T47D (cell line): ENCODE measurements around the gene NRARP.

Experiments used
- DNase-seq, 2 experiments: peaks; one replicate each; pipeline versions ENCODE4 v3.0.0 to v3.0.0-alpha.2; 2011 to 2012; ENCODE audit warnings: low read depth in 1 of 2, low spot score in 1 of 2
- JUND ChIP-seq: IDR thresholded peaks from 2 replicates; pipeline ENCODE4 v1.6.1; 2012; ENCODE audit warnings: low read depth
- in situ Hi-C: cut with HindIII; loops from 2 replicates; pipeline ENCODE4 v1.10.0; 2016; ENCODE audit warnings: low sequenced_read_pairs, low pct_unique_long_range_greater_than_20kb

NRARP gene

DNA sequence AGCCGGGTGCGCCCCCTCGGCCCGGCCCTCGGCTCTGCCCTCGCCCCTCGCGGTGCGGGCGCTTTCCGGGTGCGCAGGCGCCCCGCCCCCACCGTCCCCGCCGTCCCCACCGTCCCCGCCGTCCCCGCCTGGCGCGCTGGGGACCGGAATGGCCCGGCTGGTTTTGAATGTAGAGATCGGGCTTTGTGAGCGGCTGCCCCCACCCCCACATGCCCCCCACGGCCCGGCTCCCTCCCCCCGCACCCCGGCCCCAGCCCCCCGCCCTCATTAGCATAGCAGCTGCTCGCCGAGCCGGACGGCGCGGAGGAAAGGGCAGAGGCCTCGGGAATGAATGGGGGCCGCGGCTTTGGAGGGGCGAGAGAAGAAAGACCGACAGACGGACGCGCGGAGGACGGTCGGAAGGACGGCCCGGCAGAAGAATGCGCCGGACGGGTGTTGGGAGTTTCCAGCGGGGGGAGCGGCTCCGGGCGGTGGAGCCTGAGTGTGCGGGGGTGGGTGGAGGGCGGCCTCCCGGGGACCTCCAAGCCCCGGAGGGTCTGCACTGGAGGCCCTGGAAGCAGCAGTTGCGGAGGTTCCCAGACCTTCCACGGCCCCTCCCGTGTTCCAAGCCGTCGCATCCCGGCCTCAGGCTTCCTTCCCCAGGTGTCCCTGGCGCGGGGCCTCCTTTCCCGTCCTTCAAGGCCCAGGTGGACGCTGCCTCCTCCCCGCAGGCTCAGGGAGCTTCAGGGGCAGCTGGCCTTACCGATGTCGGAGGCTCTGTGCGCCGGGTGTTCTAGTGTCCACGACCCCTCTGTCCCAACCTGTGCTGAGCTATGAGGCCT, 6.0 kb downstream of the NRARP start:
- in situ Hi-C loops = no loop called here
- TF ChIP-seq JUND = no peak

DNA sequence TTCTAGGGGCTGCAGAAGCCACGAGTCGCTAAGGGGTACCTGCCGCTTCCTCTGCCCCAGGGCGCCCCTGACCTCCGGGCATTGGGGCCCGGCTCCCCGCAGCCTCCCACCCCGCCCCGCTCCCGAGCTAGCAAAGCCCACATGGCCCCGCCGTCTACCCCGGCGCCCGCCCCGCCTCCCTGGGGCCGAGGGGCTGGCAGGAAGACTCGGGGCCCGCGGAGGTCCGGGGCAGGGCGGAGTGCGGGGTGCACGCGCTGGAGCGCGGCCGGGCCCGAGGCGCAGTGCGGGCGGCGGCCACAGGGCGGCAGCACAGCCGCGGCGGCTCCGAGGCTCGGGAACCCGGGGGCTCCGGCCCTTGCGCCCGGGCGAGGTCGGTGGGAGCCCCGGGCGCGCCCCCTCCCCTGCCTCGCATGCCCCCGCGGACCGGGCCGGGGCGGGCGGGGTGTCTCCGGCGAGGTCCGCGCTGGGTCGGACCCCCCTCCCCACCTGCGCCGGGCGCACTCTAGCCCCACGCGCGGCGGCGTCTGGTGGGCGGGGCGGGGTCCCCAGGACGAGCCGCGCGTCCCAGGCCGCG, 6.7 kb downstream of the NRARP start:
- in situ Hi-C loops = no loop called here
- peak; percentile 62 to 97 for DNase-seq
- TF ChIP-seq JUND = no peak

More for the DNA sequence above, 6.0 kb downstream of the NRARP start:
- DNase-seq = no peak

DNA sequence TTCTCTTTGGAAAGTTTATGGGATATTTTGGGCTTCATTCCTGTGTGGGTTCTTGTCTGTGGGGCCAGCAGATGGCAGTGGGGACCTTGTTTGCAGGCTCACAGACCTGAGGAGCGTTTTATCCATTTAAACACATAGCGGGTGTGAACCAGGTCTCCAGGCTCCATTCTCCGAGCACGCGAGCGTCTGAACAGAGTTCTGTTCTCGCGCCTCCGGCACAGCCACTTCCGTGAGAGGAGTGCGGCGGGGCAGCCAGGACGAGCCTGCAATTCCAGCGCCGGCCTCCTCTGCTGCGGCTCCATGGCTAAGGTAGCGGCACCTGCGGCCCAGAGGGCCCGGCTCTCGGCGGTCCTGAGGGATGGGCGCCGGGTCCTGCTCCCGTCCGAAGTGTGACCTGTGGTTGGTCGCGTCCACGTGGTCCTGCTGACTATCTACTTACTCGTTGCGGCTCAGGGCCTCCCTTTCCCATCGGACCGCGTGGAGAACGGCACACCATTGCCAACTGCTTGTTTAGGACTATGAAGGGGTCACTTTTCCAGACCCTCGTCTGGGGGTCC, 7.3 kb downstream of the NRARP start:
- DNase-seq = peak; percentile 72 to 75
- TF ChIP-seq JUND = no peak
- in situ Hi-C loops = no loop called here

DNA sequence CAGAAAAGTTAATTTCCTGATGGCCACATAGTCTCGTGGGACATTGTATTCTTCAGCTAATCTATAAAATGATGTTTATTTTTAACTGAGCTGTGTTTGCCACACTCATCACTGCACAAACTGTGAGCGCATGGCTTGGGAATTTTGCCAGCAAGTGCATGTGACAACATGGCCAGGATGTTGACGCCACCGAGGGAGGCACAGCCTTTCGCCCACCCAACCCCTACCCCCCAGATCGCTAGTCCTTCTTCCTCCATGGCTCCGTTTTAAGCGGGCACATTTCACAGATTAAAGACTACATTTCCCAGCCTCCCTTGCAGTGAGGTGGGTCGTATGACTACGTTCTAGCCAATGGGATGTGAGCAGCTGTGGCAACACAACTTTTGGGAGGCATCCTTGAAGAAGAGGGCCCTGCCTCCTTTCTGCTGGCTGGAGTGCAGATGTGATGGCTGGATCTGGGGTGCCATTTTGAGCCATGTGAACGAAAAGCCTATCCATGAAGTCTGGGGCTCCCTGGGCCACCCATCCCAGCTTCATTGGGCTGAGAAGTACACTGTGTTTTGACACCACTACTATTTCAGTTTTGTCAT, 7.9 kb downstream of the NRARP start:
- no peak for TF ChIP-seq JUND
- DNase-seq = peak; percentile 92 to 98
- in situ Hi-C loops = no loop called here

DNA sequence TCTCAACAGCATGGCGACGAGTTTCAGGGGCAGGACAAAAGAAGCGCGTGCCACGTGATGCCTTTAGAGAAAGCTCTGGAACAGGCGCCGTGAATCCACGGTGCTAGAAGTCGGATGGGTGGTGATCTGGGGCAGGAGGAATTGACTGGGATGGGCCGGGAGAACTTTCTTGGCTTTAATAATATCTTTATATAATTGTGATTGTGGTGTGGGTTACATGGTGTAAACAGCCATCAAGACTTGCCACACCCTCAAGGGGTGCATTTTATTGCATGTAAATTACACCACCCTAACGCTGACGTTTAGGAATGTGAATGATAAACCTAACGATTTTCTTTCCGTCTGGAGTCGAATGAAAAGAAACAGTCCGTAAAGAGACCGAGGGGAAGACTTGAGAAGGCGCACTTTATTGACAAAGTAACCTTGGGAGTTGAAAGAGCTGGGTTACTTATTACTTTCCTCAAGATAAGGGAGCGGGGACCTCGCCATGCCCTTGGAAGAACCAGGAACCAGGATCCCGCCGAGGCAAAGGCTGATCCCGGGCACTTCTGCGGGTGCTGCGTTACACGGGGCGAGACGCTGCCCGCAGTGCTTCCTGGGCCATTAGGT, 8.5 kb downstream of the NRARP start:
- in situ Hi-C loops = no loop called here
- DNase-seq = no peak
- TF ChIP-seq JUND = no peak

DNA sequence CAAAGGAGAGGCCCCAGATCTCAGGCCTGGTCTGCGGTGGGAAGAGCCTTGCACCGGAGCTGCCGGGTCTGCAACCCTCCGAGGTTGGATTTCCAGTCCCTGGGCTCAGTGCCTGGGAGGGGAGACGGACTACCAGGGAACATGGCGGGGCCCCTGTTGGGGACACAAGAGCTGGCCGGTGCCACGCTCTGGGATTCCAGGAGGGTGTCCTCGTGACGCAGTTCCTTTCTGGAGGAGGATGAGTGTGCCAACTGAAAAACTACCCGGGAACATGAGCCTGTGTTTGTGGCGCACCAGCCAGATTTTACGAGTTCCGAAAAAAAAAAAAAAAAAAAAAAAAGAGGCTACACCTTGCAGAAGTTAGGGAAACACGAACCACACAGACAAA, 9.0 kb downstream of the NRARP start:
- in situ Hi-C loops = no loop called here
- TF ChIP-seq JUND = no peak
- DNase-seq = no peak

DNA sequence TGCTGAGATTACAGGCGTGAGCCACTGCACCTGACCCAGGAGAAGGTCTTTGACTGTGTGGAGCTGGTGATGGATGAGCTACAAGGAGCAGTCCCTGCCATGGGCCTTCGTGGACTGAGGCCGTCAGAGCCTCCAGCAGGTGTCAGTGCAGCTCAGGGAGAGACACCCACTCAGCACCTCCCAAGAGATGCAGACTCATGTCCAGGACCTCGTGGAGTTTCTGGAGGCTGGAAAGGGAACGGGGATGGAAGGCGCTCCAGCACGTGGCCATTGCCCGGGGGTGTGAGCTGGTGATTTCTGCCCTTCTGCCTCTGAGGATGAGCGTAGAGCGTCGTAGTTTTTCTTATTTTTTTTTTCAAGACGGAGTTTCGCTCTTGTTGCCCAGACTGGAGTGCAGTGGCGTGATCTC, 15.1 kb downstream of the NRARP start:
- TF ChIP-seq JUND = no peak
- in situ Hi-C loops = no loop called here
- DNase-seq = peak; percentile 93 to 99

DNA sequence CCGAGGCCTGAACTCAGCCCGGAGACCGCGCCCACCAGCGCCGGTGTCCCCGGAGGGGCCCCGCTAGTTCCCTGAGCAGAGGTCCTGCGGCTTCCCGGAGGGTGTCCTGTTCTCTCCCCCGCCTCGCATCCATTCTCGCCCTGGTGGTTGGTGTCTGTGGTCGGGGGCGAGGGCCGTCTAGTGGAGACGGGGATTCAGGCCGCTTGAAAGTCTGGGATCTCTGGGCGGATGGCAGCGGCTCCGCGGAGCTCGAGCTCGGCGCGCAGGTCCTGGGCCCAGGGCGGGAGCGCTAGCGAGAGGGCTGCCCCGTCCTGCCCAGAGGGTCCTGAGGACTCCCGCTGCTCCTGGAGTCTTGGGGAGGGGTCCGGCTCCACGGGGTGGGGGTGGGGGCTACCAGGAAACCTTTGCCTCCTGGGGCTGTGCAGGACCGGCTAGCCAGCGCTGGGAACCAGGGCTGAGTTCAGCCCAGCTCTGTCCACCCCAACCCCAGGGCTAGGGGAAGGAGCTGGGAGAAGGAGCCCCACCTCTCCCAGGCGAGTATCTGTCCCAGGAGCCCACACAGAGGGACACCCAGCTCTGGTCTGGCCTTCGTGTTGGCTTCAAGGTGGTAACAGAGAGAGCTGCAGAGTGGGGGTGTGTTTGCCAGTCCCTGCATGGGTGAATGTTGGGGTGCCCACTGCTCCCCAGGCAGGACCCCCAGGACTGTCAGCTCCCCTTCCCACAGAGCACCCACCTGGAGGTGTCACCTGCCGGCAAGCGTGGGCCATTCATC, 20.5 kb downstream of the NRARP start:
- DNase-seq = no peak
- no peak for TF ChIP-seq JUND
- in situ Hi-C loops = no loop called here

DNA sequence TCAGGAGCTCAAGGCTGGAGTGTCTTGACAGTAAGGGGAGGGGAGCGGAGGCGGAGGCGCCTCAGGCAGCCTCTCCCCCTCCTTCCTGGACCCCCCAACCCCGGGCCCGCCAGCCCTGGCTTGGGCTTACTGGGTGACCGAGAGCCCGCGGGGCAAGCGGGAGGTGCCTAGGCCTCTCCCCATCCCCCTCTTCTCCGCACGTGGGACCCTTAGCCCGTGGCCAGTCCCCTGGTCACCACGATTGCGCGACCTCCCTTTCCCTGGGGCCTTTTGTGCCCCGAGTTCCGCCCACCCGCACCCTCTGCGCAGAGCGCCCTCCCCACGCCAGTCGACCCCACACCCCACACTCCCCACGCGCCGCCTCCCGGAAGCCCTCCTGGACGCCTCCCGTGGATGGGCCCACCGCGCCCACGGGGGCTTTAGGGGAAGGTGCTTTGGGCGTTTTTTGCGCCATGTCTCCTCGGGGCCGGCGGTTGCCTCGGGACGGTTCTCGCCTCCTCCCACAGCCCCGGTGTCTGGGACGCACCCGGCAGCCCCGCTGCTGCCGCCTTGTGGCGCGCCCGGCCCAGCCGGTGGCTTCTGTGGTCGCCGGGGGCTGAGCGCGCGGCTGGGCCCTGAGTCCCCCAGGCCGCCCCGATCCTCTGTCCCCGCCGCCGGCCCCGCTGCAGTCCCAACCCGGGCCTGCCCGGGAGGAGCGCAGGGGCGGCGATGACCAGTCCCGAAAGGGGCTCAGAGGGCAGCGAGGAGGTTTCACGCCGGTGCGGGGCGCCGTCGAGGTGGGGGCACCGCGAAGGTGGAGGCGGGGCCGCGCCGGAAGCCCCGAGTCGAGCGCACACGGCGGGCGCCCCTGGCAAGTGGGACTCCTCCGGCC, 21.4 kb downstream of the NRARP start:
- TF ChIP-seq JUND = no peak
- in situ Hi-C loops = no loop called here
- DNase-seq = no peak

DNA sequence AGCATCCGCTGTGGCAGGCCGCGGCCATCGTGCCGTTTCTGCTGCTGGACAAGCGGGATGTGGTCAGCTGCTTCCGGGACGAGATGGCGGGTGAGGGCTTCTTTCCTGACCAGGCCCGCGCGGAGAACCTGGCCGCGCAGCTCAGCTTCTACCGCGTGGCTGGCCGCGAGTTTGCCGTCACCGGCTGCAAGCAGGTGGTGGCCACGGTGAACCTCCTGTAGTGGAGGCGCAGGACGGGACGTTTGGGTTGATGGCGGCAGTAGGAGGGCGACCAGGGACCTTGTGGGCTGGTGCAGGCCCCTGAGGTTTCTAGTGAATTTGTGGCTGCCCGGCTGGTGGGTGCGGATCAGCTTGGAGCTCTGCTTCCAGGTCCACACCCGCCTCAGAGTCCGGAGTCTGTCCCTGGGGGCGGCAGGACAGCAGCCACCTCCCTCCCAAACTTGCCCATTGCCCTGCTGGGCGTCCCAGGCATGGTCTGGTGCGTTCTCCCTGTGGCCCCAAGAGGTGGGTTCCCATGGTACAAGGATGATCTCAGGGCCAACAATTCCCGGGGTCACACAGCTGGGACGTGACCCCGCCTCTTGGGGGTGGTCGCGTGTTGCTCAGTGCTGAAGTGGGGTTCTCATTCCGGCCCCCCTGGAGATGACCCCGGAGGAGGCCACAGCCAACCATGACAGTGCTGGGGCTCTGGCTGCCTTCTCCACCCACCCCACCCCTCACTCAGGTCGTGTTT, 22.2 kb downstream of the NRARP start:
- in situ Hi-C loops = no loop called here
- TF ChIP-seq JUND = no peak
- no peak for DNase-seq
